Measurements from ENCODE around the gene KRT10. TPM values are rescaled to one million over a fixed set of nuclear protein-coding genes. Genes with fewer than 3 reads are reported as not detected.

The KRT10 gene
- total and polyA plus RNA-seq, 4 donors, result 1.6 to 52.5 (median 7.1) TPM

DNA sequence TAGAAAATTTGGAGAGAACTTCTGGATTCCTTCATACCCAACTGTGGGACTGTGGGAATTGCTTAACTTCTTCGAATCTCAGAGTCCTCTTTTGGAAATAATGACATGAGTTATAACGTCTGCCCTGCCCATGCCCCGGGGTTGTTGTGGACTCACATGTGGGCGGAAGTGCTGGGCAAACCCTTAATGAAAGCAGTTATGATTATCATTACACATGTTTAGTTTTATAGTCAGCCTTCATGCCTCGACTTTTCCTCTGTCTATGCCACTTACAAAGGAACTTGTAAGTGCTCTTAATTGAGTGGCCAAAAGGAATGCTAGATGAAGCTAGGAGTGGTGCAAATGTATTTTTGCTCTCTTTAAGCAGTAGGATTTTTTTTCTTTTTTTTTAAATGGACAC, 44.0 kb downstream of the KRT10 start (continued):
- TF ChIP-seq, protein P1, sequence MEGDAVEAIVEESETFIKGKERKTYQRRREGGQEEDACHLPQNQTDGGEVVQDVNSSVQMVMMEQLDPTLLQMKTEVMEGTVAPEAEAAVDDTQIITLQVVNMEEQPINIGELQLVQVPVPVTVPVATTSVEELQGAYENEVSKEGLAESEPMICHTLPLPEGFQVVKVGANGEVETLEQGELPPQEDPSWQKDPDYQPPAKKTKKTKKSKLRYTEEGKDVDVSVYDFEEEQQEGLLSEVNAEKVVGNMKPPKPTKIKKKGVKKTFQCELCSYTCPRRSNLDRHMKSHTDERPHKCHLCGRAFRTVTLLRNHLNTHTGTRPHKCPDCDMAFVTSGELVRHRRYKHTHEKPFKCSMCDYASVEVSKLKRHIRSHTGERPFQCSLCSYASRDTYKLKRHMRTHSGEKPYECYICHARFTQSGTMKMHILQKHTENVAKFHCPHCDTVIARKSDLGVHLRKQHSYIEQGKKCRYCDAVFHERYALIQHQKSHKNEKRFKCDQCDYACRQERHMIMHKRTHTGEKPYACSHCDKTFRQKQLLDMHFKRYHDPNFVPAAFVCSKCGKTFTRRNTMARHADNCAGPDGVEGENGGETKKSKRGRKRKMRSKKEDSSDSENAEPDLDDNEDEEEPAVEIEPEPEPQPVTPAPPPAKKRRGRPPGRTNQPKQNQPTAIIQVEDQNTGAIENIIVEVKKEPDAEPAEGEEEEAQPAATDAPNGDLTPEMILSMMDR (IDR thresholded peaks at IDR 0.05; ENCODE audit: low read depth, low read length, missing input control), result no peak
- TF ChIP-seq, protein P2, sequence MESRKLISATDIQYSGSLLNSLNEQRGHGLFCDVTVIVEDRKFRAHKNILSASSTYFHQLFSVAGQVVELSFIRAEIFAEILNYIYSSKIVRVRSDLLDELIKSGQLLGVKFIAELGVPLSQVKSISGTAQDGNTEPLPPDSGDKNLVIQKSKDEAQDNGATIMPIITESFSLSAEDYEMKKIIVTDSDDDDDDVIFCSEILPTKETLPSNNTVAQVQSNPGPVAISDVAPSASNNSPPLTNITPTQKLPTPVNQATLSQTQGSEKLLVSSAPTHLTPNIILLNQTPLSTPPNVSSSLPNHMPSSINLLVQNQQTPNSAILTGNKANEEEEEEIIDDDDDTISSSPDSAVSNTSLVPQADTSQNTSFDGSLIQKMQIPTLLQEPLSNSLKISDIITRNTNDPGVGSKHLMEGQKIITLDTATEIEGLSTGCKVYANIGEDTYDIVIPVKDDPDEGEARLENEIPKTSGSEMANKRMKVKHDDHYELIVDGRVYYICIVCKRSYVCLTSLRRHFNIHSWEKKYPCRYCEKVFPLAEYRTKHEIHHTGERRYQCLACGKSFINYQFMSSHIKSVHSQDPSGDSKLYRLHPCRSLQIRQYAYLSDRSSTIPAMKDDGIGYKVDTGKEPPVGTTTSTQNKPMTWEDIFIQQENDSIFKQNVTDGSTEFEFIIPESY (IDR thresholded peaks at IDR 0.05), result no peak
- no peak for TF ChIP-seq FOXA1 (IDR thresholded peaks at IDR 0.05)
- no peak for TF ChIP-seq HNF4A (conservative IDR thresholded peaks at IDR 0.05)
- no peak for TF ChIP-seq RXRA (IDR thresholded peaks at IDR 0.05)

DNA sequence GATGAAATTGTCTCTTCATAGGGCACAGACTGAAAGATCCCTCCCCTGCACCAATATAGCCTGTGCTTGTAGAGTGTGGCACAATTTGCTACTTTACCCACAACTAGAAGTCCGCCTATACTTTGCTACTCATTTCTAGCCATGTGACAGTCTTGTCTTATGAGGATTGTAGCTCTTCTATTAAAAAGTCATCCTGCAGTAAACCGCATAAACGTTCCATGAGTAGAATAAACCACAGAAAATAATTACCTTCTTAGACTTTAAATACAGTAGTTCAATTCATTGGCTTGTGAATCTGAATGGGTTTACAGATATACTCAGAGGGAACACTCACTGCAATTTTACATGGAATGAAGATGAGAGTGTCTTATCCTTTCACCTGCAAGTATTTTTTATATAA, 44.4 kb downstream of the KRT10 start:
- Histone ChIP-seq H3K27me3 (ENCODE audit: control insufficient read depth in 4 of 4, insufficient read depth in 4 of 4, low read length in 3 of 4) (peaks cover 0 to 17% (median 2%) of the 10 kb centered on the region in 4 donors), H3K36me3 (ENCODE audit: control insufficient read depth in 4 of 4, insufficient read depth in 3 of 4, low read depth in 1 of 4, low read length in 3 of 4) (no peaks in the 10 kb centered on the region), H3K9me3 (ENCODE audit: control insufficient read depth in 4 of 4, low read length in 3 of 4) (no peaks in the 10 kb centered on the region), H3K27ac (ENCODE audit: low read depth in 1 of 2, low read length in 2 of 2) (no peak overlapping the region), H3K9ac (ENCODE audit: low read depth in 1 of 2, low read length in 2 of 2) (no peak overlapping the region), H3K4me1 (ENCODE audit: control insufficient read depth in 4 of 4, insufficient read depth in 4 of 4, low read length in 3 of 4) (peaks cover 0 to 4% (median 2%) of the 10 kb centered on the region in 4 donors), H3K4me3 (ENCODE audit: low read depth in 1 of 3, low read length in 3 of 3) (no peak overlapping the region)
- WGBS, result 87% methylated on average over 3 of the region's 3 CpGs
- no peak for DNase-seq (ENCODE audit: low spot score)
- TF ChIP-seq, protein P3, sequence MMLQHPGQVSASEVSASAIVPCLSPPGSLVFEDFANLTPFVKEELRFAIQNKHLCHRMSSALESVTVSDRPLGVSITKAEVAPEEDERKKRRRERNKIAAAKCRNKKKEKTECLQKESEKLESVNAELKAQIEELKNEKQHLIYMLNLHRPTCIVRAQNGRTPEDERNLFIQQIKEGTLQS (IDR thresholded peaks at IDR 0.05), result no peak
- TF ChIP-seq HNF4A (conservative IDR thresholded peaks at IDR 0.05) (no peak), HNF4G (IDR thresholded peaks at IDR 0.05) (no peak)
- TF ChIP-seq, protein P4, sequence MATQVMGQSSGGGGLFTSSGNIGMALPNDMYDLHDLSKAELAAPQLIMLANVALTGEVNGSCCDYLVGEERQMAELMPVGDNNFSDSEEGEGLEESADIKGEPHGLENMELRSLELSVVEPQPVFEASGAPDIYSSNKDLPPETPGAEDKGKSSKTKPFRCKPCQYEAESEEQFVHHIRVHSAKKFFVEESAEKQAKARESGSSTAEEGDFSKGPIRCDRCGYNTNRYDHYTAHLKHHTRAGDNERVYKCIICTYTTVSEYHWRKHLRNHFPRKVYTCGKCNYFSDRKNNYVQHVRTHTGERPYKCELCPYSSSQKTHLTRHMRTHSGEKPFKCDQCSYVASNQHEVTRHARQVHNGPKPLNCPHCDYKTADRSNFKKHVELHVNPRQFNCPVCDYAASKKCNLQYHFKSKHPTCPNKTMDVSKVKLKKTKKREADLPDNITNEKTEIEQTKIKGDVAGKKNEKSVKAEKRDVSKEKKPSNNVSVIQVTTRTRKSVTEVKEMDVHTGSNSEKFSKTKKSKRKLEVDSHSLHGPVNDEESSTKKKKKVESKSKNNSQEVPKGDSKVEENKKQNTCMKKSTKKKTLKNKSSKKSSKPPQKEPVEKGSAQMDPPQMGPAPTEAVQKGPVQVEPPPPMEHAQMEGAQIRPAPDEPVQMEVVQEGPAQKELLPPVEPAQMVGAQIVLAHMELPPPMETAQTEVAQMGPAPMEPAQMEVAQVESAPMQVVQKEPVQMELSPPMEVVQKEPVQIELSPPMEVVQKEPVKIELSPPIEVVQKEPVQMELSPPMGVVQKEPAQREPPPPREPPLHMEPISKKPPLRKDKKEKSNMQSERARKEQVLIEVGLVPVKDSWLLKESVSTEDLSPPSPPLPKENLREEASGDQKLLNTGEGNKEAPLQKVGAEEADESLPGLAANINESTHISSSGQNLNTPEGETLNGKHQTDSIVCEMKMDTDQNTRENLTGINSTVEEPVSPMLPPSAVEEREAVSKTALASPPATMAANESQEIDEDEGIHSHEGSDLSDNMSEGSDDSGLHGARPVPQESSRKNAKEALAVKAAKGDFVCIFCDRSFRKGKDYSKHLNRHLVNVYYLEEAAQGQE (IDR thresholded peaks at IDR 0.05), result no peak

DNA sequence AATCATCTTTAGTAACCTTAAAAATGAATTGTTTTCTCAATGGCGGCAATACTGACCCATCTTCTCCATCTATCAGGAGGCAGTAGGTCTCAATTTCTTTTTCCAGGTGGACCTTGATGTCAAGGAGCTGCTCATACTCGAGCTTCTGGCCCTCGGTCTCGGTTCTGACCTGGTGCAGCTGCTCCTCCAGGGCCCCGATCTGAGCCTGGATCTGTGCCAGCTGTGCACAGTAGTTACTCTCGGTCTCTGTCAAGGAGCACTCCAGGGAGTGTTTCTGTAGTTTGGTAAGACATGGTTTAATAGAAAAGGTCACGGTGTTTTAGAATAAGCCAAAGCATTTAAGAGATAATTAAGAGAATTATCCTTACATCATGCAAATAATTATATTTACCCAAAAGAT, 45.0 kb downstream of the KRT10 start:
- 78% methylated on average over 7 of the region's 7 CpGs for WGBS
- H3K4me1 ChIP-seq (ENCODE audit: control insufficient read depth in 4 of 4, insufficient read depth in 4 of 4, low read length in 3 of 4), result peaks cover 0 to 4% (median 2%) of the 10 kb centered on the region in 4 donors
- no peak for TF ChIP-seq FOXA1 (IDR thresholded peaks at IDR 0.05)
- TF ChIP-seq FOXA2 (IDR thresholded peaks at IDR 0.05), result no peak
- TF ChIP-seq, protein P3 (IDR thresholded peaks at IDR 0.05), result no peak
- TF ChIP-seq GABPA (IDR thresholded peaks at IDR 0.05 in 1 of 2, conservative IDR thresholded peaks at IDR 0.05 in 1 of 2), result no peak
- no peak for TF ChIP-seq NR2F2 (IDR thresholded peaks at IDR 0.05)
- TF ChIP-seq, protein P2 (IDR thresholded peaks at IDR 0.05), result no peak
- TF ChIP-seq TAF1 (conservative IDR thresholded peaks at IDR 0.05), result no peak
- no peak for TF ChIP-seq JUND (IDR thresholded peaks at IDR 0.05)
- TF ChIP-seq HNF4A (conservative IDR thresholded peaks at IDR 0.05), result no peak
- TF ChIP-seq RAD21 (IDR thresholded peaks at IDR 0.05), result no peak
- TF ChIP-seq RXRA (IDR thresholded peaks at IDR 0.05), result no peak
- no peak for TF ChIP-seq SP1 (IDR thresholded peaks at IDR 0.05)
- TF ChIP-seq, protein P4 (IDR thresholded peaks at IDR 0.05), result no peak
- no peak for TF ChIP-seq YY1 (IDR thresholded peaks at IDR 0.05)
- no peak for TF ChIP-seq HNF4G (IDR thresholded peaks at IDR 0.05)

More for the DNA sequence above, 45.0 kb downstream of the KRT10 start:
- H3K27me3 ChIP-seq (ENCODE audit: control insufficient read depth in 4 of 4, insufficient read depth in 4 of 4, low read length in 3 of 4), result peaks cover 0 to 20% (median 2%) of the 10 kb centered on the region in 4 donors
- H3K9me3 ChIP-seq (ENCODE audit: control insufficient read depth in 4 of 4, low read length in 3 of 4), result no peaks in the 10 kb centered on the region
- no peaks in the 10 kb centered on the region for H3K36me3 ChIP-seq (ENCODE audit: control insufficient read depth in 4 of 4, insufficient read depth in 3 of 4, low read depth in 1 of 4, low read length in 3 of 4)
- no peak for DNase-seq (ENCODE audit: low spot score)
- H3K27ac ChIP-seq (ENCODE audit: low read depth in 1 of 2, low read length in 2 of 2), result no peak overlapping the region
- no peak overlapping the region for H3K9ac ChIP-seq (ENCODE audit: low read depth in 1 of 2, low read length in 2 of 2)
- no peak overlapping the region for H3K4me3 ChIP-seq (ENCODE audit: low read depth in 1 of 3, low read length in 3 of 3)
